Measurements from ENCODE around the gene HMCN2.

Gene HMCN2

DNA sequence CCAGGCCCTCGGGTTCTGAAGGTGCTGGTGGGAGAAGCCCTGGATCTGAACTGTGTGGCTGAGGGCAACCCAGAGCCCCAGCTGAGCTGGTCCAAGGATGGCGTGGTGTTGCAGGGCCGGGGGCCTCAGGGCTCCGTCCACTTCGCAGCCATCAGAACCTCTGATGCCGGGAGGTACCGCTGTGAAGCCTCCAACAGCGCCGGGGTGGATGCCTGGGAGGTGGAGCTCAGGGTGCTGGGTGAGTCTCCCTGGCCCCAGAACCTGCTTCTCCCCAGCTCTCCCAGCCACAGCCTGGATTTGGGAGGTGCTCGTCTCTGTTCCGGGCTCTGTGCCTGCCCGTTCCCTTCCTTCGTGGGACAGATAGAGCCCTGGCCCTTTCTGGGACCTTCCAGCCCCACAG, 75.6 kb downstream of the HMCN2 start:
- no peaks in the 10 kb centered on the region for H3K9me3 ChIP-seq (ENCODE audit: control insufficient read depth, low read length)
- H3K4me2 ChIP-seq (ENCODE audit: low read length), result no peak overlapping the region
- no peak overlapping the region for H2AFZ ChIP-seq
- H3K79me2 ChIP-seq, result no peaks in the 10 kb centered on the region
- no peak overlapping the region for H3K4me3 ChIP-seq (ENCODE audit: low read depth, low read length)
- TF ChIP-seq, protein P1, sequence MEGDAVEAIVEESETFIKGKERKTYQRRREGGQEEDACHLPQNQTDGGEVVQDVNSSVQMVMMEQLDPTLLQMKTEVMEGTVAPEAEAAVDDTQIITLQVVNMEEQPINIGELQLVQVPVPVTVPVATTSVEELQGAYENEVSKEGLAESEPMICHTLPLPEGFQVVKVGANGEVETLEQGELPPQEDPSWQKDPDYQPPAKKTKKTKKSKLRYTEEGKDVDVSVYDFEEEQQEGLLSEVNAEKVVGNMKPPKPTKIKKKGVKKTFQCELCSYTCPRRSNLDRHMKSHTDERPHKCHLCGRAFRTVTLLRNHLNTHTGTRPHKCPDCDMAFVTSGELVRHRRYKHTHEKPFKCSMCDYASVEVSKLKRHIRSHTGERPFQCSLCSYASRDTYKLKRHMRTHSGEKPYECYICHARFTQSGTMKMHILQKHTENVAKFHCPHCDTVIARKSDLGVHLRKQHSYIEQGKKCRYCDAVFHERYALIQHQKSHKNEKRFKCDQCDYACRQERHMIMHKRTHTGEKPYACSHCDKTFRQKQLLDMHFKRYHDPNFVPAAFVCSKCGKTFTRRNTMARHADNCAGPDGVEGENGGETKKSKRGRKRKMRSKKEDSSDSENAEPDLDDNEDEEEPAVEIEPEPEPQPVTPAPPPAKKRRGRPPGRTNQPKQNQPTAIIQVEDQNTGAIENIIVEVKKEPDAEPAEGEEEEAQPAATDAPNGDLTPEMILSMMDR (IDR thresholded peaks at IDR 0.05), result no peak
- H3K4me1 ChIP-seq, result no peaks in the 10 kb centered on the region
- no peaks in the 10 kb centered on the region for H3K27me3 ChIP-seq (ENCODE audit: control insufficient read depth, insufficient read depth, low read length)
- H3K36me3 ChIP-seq (ENCODE audit: control insufficient read depth, insufficient read depth, low read length), result no peaks in the 10 kb centered on the region
- no peak overlapping the region for H3K27ac ChIP-seq
- H3K9ac ChIP-seq, result no peak overlapping the region

DNA sequence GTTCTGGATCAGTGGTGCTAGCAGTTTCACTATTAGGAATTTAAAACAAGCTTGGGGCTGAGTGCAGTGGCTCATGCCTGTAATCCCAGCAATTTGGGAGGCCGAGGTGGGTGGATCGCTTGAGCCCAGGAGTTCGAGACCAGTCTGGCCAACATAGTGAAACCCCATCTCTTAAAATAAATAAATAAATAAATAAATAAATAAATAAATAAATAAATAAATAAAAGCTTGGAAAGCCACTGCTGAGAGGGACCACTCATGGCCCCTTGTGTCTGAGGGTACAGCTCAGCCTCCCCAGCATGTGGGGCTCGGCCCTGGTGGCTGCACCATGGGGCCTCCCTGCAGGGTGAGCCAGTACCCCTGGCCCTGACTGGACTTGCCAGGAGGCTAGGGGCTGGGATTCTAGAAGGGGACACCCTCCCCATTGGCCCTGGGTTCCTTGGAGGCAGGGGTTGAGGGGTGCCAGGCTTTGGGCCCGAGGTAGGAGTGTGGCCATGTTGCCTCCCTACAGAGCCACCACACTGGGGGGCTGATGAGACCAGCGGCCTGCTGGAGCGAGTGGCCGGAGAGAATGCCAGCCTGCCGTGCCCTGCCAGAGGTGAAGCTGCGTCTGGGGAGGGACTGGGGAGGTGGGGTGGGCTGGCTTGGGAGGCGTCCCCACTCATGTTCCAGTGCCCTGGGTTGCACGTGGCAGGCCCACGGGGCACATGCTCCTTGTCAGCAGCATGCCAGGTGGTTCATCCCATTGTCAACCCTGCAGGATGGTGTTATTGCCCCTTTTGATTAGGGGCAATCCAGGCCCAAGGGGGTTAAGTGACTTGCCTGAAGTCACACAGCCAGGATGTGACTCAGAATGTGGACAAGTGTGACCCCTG, 76.5 kb downstream of the HMCN2 start:
- Histone ChIP-seq H3K27ac (no peak overlapping the region), H3K9ac (no peak overlapping the region), H3K4me3 (ENCODE audit: low read depth, low read length) (no peak overlapping the region), H3K9me3 (ENCODE audit: control insufficient read depth, low read length) (no peaks in the 10 kb centered on the region), H3K4me2 (ENCODE audit: low read length) (no peak overlapping the region), H3K4me1 (no peaks in the 10 kb centered on the region), H3K27me3 (ENCODE audit: control insufficient read depth, insufficient read depth, low read length) (no peaks in the 10 kb centered on the region), H2AFZ (no peak overlapping the region), H3K36me3 (ENCODE audit: control insufficient read depth, insufficient read depth, low read length) (no peaks in the 10 kb centered on the region), H3K79me2 (no peaks in the 10 kb centered on the region)
- TF ChIP-seq, protein P1 (IDR thresholded peaks at IDR 0.05), result no peak

DNA sequence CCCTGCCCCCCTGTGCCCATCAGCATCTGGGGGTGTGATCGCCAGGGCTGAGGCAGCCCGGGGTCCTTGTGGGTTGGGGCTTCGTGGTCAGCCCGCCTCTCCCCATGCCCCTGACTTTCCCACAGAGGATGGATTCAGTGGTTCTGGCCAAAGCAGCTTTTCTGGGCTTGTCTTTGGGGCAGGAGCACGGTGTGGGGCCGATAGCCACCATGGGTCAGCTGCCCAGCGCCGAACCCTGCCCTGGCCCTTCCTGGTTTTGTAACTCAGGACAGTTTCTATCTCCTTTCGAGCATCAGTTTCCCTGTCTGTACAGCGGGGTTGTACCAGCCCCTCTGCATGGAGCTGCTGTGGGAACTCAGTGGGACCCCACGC, 77.1 kb downstream of the HMCN2 start:
- Histone ChIP-seq H3K36me3 (ENCODE audit: control insufficient read depth, insufficient read depth, low read length) (no peaks in the 10 kb centered on the region), H3K27ac (no peak overlapping the region), H3K27me3 (ENCODE audit: control insufficient read depth, insufficient read depth, low read length) (no peaks in the 10 kb centered on the region), H2AFZ (no peak overlapping the region), H3K4me2 (ENCODE audit: low read length) (no peak overlapping the region), H3K4me3 (ENCODE audit: low read depth, low read length) (no peak overlapping the region), H3K4me1 (no peaks in the 10 kb centered on the region), H3K9ac (no peak overlapping the region), H3K79me2 (no peaks in the 10 kb centered on the region), H3K9me3 (ENCODE audit: control insufficient read depth, low read length) (no peaks in the 10 kb centered on the region)
- TF ChIP-seq, protein P1 (IDR thresholded peaks at IDR 0.05), result no peak

DNA sequence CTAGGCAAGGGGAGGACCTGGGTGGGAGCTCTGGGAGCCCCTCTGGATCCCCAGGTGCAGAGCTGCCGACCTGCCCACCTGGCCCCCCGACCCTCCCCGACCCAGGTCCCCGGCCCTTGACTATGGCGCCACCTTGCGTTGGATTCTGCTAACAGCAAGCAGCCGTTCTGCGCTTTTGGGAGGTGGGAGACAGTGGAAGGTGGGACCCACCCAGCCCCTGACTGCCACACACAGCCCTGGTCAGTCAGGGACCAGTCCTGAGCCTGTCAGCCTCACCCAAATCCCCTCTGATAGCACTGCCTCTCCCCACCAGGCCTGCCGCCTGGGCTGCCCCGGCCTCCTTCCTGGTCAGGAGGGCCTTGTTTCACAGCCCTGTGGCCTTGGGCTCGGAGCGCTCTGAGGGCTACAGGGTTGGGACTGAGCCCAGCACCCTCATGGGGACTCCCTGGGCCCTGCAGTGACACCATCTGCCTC, 77.9 kb downstream of the HMCN2 start:
- Histone ChIP-seq H3K9ac (no peak overlapping the region), H3K27me3 (ENCODE audit: control insufficient read depth, insufficient read depth, low read length) (no peaks in the 10 kb centered on the region), H3K4me2 (ENCODE audit: low read length) (no peak overlapping the region), H3K4me3 (ENCODE audit: low read depth, low read length) (no peak overlapping the region), H3K27ac (no peak overlapping the region), H3K9me3 (ENCODE audit: control insufficient read depth, low read length) (no peaks in the 10 kb centered on the region), H3K4me1 (no peaks in the 10 kb centered on the region), H2AFZ (no peak overlapping the region), H3K36me3 (ENCODE audit: control insufficient read depth, insufficient read depth, low read length) (no peaks in the 10 kb centered on the region), H3K79me2 (no peaks in the 10 kb centered on the region)
- TF ChIP-seq, protein P1 (IDR thresholded peaks at IDR 0.05), result peak; percentile 24

DNA sequence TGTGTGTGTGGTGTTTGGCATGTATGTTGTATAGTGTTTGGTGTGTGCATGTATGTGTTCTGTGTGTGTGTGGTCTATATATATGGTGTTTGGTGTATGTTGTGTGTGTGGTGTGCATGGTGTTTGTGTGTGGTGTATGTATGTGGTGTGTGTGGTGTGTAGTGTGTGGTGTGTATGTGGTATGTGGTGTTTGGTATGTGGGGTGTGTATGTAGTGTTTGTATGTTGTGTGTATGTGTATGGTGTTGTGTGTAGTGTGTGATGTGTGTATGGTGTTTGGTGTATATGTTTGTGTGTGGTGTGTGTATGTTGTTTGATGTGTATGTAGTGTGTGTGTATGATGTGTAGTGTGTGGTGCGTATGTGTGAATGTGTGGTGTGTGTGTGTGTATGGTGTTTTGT, 78.8 kb downstream of the HMCN2 start:
- Histone ChIP-seq H3K9me3 (ENCODE audit: control insufficient read depth, low read length) (no peaks in the 10 kb centered on the region), H2AFZ (no peak overlapping the region), H3K9ac (no peak overlapping the region), H3K27ac (no peak overlapping the region), H3K4me1 (no peaks in the 10 kb centered on the region), H3K4me2 (ENCODE audit: low read length) (no peak overlapping the region), H3K4me3 (ENCODE audit: low read depth, low read length) (no peak overlapping the region), H3K27me3 (ENCODE audit: control insufficient read depth, insufficient read depth, low read length) (no peaks in the 10 kb centered on the region), H3K36me3 (ENCODE audit: control insufficient read depth, insufficient read depth, low read length) (no peaks in the 10 kb centered on the region), H3K79me2 (no peaks in the 10 kb centered on the region)
- TF ChIP-seq, protein P1 (IDR thresholded peaks at IDR 0.05), result no peak

Measured in parathyroid adenoma (tissue), 2 donors.